ENCODE results near the gene TM9SF4.

TM9SF4 gene

DNA sequence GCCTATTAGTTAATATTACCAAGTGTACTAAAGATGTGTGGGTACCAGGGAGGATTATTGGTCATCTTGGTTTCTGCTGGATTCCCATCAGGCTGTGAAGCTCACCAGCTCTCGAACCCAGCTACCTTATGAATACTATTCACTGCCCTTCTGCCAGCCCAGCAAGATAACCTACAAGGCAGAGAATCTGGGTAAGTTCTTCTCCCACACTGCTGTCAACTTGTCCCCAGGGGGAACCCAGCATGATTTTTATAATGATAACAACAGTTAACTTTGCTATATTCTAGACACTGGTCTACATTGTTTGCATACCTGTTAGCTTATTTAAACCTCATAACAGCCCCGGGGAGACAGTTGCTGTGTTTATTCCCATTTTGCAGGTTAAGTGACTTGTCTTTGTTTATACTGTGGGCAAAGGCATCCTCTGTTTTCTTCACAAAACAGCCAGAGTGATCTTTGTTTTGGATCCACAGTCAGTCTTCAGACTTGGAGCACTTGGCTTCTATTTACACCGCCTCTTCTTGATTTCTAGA is 26.5 kb downstream of the TM9SF4 start:
- Histone ChIP-seq H3K4me1 (peaks cover 17% of the 10 kb centered on the region), H3K4me3 (ENCODE audit: low read depth, low read length) (no peak overlapping the region), H3K27ac (no peak overlapping the region), H3K36me3 (ENCODE audit: control insufficient read depth, insufficient read depth, low read length) (no peaks in the 10 kb centered on the region), H2AFZ (no peak overlapping the region), H3K79me2 (peaks cover 65% of the 10 kb centered on the region), H3K4me2 (ENCODE audit: low read length) (no peak overlapping the region), H3K9ac (no peak overlapping the region), H3K27me3 (ENCODE audit: control insufficient read depth, insufficient read depth, low read length) (no peaks in the 10 kb centered on the region), H3K9me3 (ENCODE audit: control insufficient read depth, low read length) (no peaks in the 10 kb centered on the region)
- no peak for TF ChIP-seq CTCF (IDR thresholded peaks at IDR 0.05)

GRCh38 chr20:32138921-32139320 is 29.4 kb downstream of the TM9SF4 start:
- Histone ChIP-seq H3K9ac (no peak overlapping the region), H3K4me3 (ENCODE audit: low read depth, low read length) (no peak overlapping the region), H3K4me1 (peaks cover 6% of the 10 kb centered on the region), H3K27ac (no peak overlapping the region), H3K4me2 (ENCODE audit: low read length) (no peak overlapping the region), H3K9me3 (ENCODE audit: control insufficient read depth, low read length) (no peaks in the 10 kb centered on the region), H3K79me2 (peaks cover 40% of the 10 kb centered on the region), H3K36me3 (ENCODE audit: control insufficient read depth, insufficient read depth, low read length) (no peaks in the 10 kb centered on the region), H2AFZ (no peak overlapping the region), H3K27me3 (ENCODE audit: control insufficient read depth, insufficient read depth, low read length) (no peaks in the 10 kb centered on the region)
- no peak for TF ChIP-seq CTCF (IDR thresholded peaks at IDR 0.05)

- Histone ChIP-seq H3K27me3 (ENCODE audit: control insufficient read depth, insufficient read depth, low read length) (no peaks in the 10 kb centered on the region), H3K9me3 (ENCODE audit: control insufficient read depth, low read length) (no peaks in the 10 kb centered on the region), H3K9ac (no peak overlapping the region), H3K79me2 (peaks cover 38% of the 10 kb centered on the region), H3K27ac (no peak overlapping the region), H3K4me3 (ENCODE audit: low read depth, low read length) (no peak overlapping the region), H3K4me1 (peaks cover 6% of the 10 kb centered on the region), H3K36me3 (ENCODE audit: control insufficient read depth, insufficient read depth, low read length) (no peaks in the 10 kb centered on the region), H3K4me2 (ENCODE audit: low read length) (no peak overlapping the region), H2AFZ (no peak overlapping the region)
- TF ChIP-seq CTCF (IDR thresholded peaks at IDR 0.05): no peak
These were observed 30.4 kb downstream of the TM9SF4 start for GRCh38 chr20:32139947-32140346.

GRCh38 chr20:32140603-32141002 is 31.1 kb downstream of the TM9SF4 start:
- Histone ChIP-seq H3K36me3 (ENCODE audit: control insufficient read depth, insufficient read depth, low read length) (no peaks in the 10 kb centered on the region), H3K4me2 (ENCODE audit: low read length) (no peak overlapping the region), H2AFZ (no peak overlapping the region), H3K27me3 (ENCODE audit: control insufficient read depth, insufficient read depth, low read length) (no peaks in the 10 kb centered on the region), H3K9me3 (ENCODE audit: control insufficient read depth, low read length) (no peaks in the 10 kb centered on the region), H3K9ac (no peak overlapping the region), H3K79me2 (peaks cover 34% of the 10 kb centered on the region), H3K4me1 (peaks cover 6% of the 10 kb centered on the region), H3K4me3 (ENCODE audit: low read depth, low read length) (no peak overlapping the region), H3K27ac (no peak overlapping the region)
- no peak for TF ChIP-seq CTCF (IDR thresholded peaks at IDR 0.05)

- Histone ChIP-seq H3K9ac (no peak overlapping the region), H3K36me3 (ENCODE audit: control insufficient read depth, insufficient read depth, low read length) (no peaks in the 10 kb centered on the region), H2AFZ (no peak overlapping the region), H3K4me2 (ENCODE audit: low read length) (no peak overlapping the region), H3K27me3 (ENCODE audit: control insufficient read depth, insufficient read depth, low read length) (no peaks in the 10 kb centered on the region), H3K4me1 (peaks cover 6% of the 10 kb centered on the region), H3K4me3 (ENCODE audit: low read depth, low read length) (no peak overlapping the region), H3K27ac (no peak overlapping the region), H3K9me3 (ENCODE audit: control insufficient read depth, low read length) (no peaks in the 10 kb centered on the region), H3K79me2 (peaks cover 32% of the 10 kb centered on the region)
- TF ChIP-seq CTCF (IDR thresholded peaks at IDR 0.05): no peak
These were observed 32.0 kb downstream of the TM9SF4 start for GRCh38 chr20:32141465-32141980.

Measured in parathyroid adenoma (tissue), 2 donors.